HG03520 (cell line): ENCODE data around the gene FBRS.
"Not testable (repeated sequence)": the region's sequence is repeated elsewhere in the genome, so short reads cannot be mapped to it uniquely, and the experiment has no call there.

Experiments used
- ATAC-seq: cut with Tn5 transposase; IDR thresholded peaks from one replicate; pipeline ENCODE4 v1.9.1; 2021; ENCODE audit warnings: mild to moderate bottlenecking, moderate library complexity; ENCODE audit not compliant: unreplicated experiment

The FBRS gene

GRCh38 chr16:30657866-30658730 lies at the start of gene FBRS:
Gene FBRS, plus strand, starts transcription at chr16:30658431. Its CDS starts 1,088 bp downstream, at chr16:30659519.
- ATAC-seq = peak; percentile 64

GRCh38 chr16:30609002-30609925 lies 49.0 kb upstream of the FBRS start:
- peak; percentile 23 for ATAC-seq

- peak; percentile 85 for ATAC-seq
These were observed 48.0 kb upstream of the FBRS start, which contains the start of gene ZNF689 for GRCh38 chr16:30609926-30610839. Gene ZNF689, minus strand, starts transcription at chr16:30610389. Its CDS starts 348 bp downstream, at chr16:30610041.

- no peak for ATAC-seq
These were observed 42.7 kb upstream of the FBRS start for GRCh38 chr16:30615358-30616091.

GRCh38 chr16:30619202-30619601 lies 39.0 kb upstream of the FBRS start:
- no peak for ATAC-seq

- ATAC-seq = no peak
These were observed 38.6 kb upstream of the FBRS start for GRCh38 chr16:30619638-30620037.

GRCh38 chr16:30620169-30620568 lies 38.1 kb upstream of the FBRS start:
- no peak for ATAC-seq

GRCh38 chr16:30621765-30622164 lies 36.5 kb upstream of the FBRS start:
- no peak for ATAC-seq

GRCh38 chr16:30622455-30623032 lies 35.7 kb upstream of the FBRS start:
- no peak for ATAC-seq

GRCh38 chr16:30623536-30624283 lies 34.5 kb upstream of the FBRS start:
- no peak for ATAC-seq

- no peak for ATAC-seq
These were observed 32.0 kb upstream of the FBRS start for GRCh38 chr16:30626236-30626635.

- ATAC-seq = no peak
These were observed 29.3 kb upstream of the FBRS start for GRCh38 chr16:30628628-30629540.

GRCh38 chr16:30632454-30632853 lies 25.8 kb upstream of the FBRS start:
- ATAC-seq = not testable (repeated sequence)

GRCh38 chr16:30633526-30633925 lies 24.7 kb upstream of the FBRS start:
- ATAC-seq = no peak

GRCh38 chr16:30636599-30636998 lies 21.6 kb upstream of the FBRS start:
- no peak for ATAC-seq

- ATAC-seq = not testable (repeated sequence)
These were observed 21.1 kb upstream of the FBRS start for GRCh38 chr16:30637139-30637538.

- no peak for ATAC-seq
These were observed 20.3 kb upstream of the FBRS start for GRCh38 chr16:30637944-30638343.
